ENCODE data around the gene ATP6V0B.

ATP6V0B gene

GRCh38 chr1:43987159-43987902 is 12.6 kb downstream of the ATP6V0B start:
- TF ChIP-seq PAX5 (IDR thresholded peaks at IDR 0.05; ENCODE audit: insufficient read depth, low read length, severe bottlenecking) (no peak), SPI1 (IDR thresholded peaks at IDR 0.05; ENCODE audit: low read depth, low read length) (no peak), POU2F2 (IDR thresholded peaks at IDR 0.05; ENCODE audit: low read depth, low read length) (no peak), POLR2A (IDR thresholded peaks at IDR 0.05; ENCODE audit: low read depth, low read length) (no peak), POLR2AphosphoS5 (IDR thresholded peaks at IDR 0.05; ENCODE audit: low read depth, low read length) (no peak), TAF1 (IDR thresholded peaks at IDR 0.05; ENCODE audit: low read depth, low read length) (no peak)
- FAIRE-seq = no peak

GRCh38 chr1:43990271-43991199 is 15.8 kb downstream of the ATP6V0B start:
- DNase-seq (ENCODE audit: insufficient read length, low spot score) (no peak), FAIRE-seq (no peak)
- TF ChIP-seq POLR2AphosphoS5 (IDR thresholded peaks at IDR 0.05; ENCODE audit: low read depth, low read length) = no peak
- TF ChIP-seq POU2F2 (IDR thresholded peaks at IDR 0.05; ENCODE audit: low read depth, low read length) = no peak
- TF ChIP-seq POLR2A (IDR thresholded peaks at IDR 0.05; ENCODE audit: low read depth, low read length) = no peak
- no peak for TF ChIP-seq TAF1 (IDR thresholded peaks at IDR 0.05; ENCODE audit: low read depth, low read length)
- TF ChIP-seq SPI1 (IDR thresholded peaks at IDR 0.05; ENCODE audit: low read depth, low read length) = no peak
- no peak for TF ChIP-seq PAX5 (IDR thresholded peaks at IDR 0.05; ENCODE audit: insufficient read depth, low read length, severe bottlenecking)

More at GRCh38 chr1:43987159-43987902, 12.6 kb downstream of the ATP6V0B start:
- DNase-seq (ENCODE audit: insufficient read length, low spot score) = no peak

- FAIRE-seq (peak; percentile 41), DNase-seq (ENCODE audit: insufficient read length, low spot score) (no peak)
Observed at GRCh38 chr1:43991200-43991475, 16.4 kb downstream of the ATP6V0B start.

GRCh38 chr1:43991476-43992231 is 16.9 kb downstream of the ATP6V0B start, which contains the start of gene CCDC24:
TSS of gene CCDC24 (plus strand) at chr1:43991599. CDS start at chr1:43991879, 280 bp downstream.
- peak; percentile 90 for DNase-seq (ENCODE audit: insufficient read length, low spot score)
- no peak for TF ChIP-seq POLR2A (IDR thresholded peaks at IDR 0.05; ENCODE audit: low read depth, low read length)
- TF ChIP-seq TAF1 (IDR thresholded peaks at IDR 0.05; ENCODE audit: low read depth, low read length) = no peak
- no peak for TF ChIP-seq PAX5 (IDR thresholded peaks at IDR 0.05; ENCODE audit: insufficient read depth, low read length, severe bottlenecking)
- no peak for TF ChIP-seq SPI1 (IDR thresholded peaks at IDR 0.05; ENCODE audit: low read depth, low read length)
- no peak for TF ChIP-seq POLR2AphosphoS5 (IDR thresholded peaks at IDR 0.05; ENCODE audit: low read depth, low read length)
- TF ChIP-seq POU2F2 (IDR thresholded peaks at IDR 0.05; ENCODE audit: low read depth, low read length) = no peak
- peak; percentile 84 for FAIRE-seq

More at GRCh38 chr1:43991200-43991475, 16.4 kb downstream of the ATP6V0B start:
- no peak for TF ChIP-seq TAF1 (IDR thresholded peaks at IDR 0.05; ENCODE audit: low read depth, low read length)
- TF ChIP-seq POU2F2 (IDR thresholded peaks at IDR 0.05; ENCODE audit: low read depth, low read length) = no peak
- TF ChIP-seq POLR2AphosphoS5 (IDR thresholded peaks at IDR 0.05; ENCODE audit: low read depth, low read length) = no peak
- TF ChIP-seq SPI1 (IDR thresholded peaks at IDR 0.05; ENCODE audit: low read depth, low read length) = no peak
- TF ChIP-seq POLR2A (IDR thresholded peaks at IDR 0.05; ENCODE audit: low read depth, low read length) = no peak
- TF ChIP-seq PAX5 (IDR thresholded peaks at IDR 0.05; ENCODE audit: insufficient read depth, low read length, severe bottlenecking) = no peak

GRCh38 chr1:43992232-43992995 is 17.7 kb downstream of the ATP6V0B start:
- TF ChIP-seq SPI1 (IDR thresholded peaks at IDR 0.05; ENCODE audit: low read depth, low read length) (no peak), POLR2AphosphoS5 (IDR thresholded peaks at IDR 0.05; ENCODE audit: low read depth, low read length) (no peak), POLR2A (IDR thresholded peaks at IDR 0.05; ENCODE audit: low read depth, low read length) (no peak), TAF1 (IDR thresholded peaks at IDR 0.05; ENCODE audit: low read depth, low read length) (no peak), POU2F2 (IDR thresholded peaks at IDR 0.05; ENCODE audit: low read depth, low read length) (no peak), PAX5 (IDR thresholded peaks at IDR 0.05; ENCODE audit: insufficient read depth, low read length, severe bottlenecking) (no peak)
- FAIRE-seq = no peak
- DNase-seq (ENCODE audit: insufficient read length, low spot score) = no peak

- TF ChIP-seq POLR2A (IDR thresholded peaks at IDR 0.05; ENCODE audit: low read depth, low read length) (no peak), PAX5 (IDR thresholded peaks at IDR 0.05; ENCODE audit: insufficient read depth, low read length, severe bottlenecking) (no peak), POLR2AphosphoS5 (IDR thresholded peaks at IDR 0.05; ENCODE audit: low read depth, low read length) (no peak), POU2F2 (IDR thresholded peaks at IDR 0.05; ENCODE audit: low read depth, low read length) (no peak), TAF1 (IDR thresholded peaks at IDR 0.05; ENCODE audit: low read depth, low read length) (no peak), SPI1 (IDR thresholded peaks at IDR 0.05; ENCODE audit: low read depth, low read length) (no peak)
- no peak for DNase-seq (ENCODE audit: insufficient read length, low spot score)
- FAIRE-seq = peak; percentile 61
Observed at GRCh38 chr1:43993206-43993914, 18.6 kb downstream of the ATP6V0B start.

- FAIRE-seq = no peak
Observed at GRCh38 chr1:43994071-43994470, 19.3 kb downstream of the ATP6V0B start.

More at GRCh38 chr1:43994071-43994470, 19.3 kb downstream of the ATP6V0B start:
- DNase-seq (ENCODE audit: insufficient read length, low spot score) = no peak
- TF ChIP-seq SPI1 (IDR thresholded peaks at IDR 0.05; ENCODE audit: low read depth, low read length) (no peak), POU2F2 (IDR thresholded peaks at IDR 0.05; ENCODE audit: low read depth, low read length) (no peak), POLR2A (IDR thresholded peaks at IDR 0.05; ENCODE audit: low read depth, low read length) (no peak), TAF1 (IDR thresholded peaks at IDR 0.05; ENCODE audit: low read depth, low read length) (no peak), PAX5 (IDR thresholded peaks at IDR 0.05; ENCODE audit: insufficient read depth, low read length, severe bottlenecking) (no peak), POLR2AphosphoS5 (IDR thresholded peaks at IDR 0.05; ENCODE audit: low read depth, low read length) (no peak)
